GM19193 (cell line): ENCODE results near the gene PTTG2.

Experiments used
- POLR2A ChIP-seq: IDR thresholded peaks from 4 replicates; pipeline ENCODE4 v1.6.1; 2011; ENCODE audit not compliant: insufficient read depth, insufficient read length; ENCODE audit errors: extremely low read depth

Gene PTTG2

DNA sequence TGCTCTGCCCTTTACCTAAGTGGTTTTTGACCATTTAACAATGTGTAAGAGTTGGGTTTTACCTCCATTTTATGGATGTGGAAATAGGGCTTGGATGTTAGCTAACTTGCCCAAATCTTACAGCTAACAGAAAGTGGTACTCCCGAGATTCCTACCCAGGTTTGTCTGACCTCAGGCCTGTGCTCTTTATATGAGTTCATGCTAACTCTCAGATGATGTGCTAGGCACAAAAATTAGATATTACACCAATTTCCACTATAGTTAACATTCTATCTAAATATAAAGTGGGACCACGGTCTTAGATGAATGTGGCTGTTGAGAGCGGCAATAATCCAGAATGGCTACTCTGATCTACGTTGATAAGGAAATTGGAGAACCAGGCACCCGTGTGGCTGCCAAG, at the start of gene PTTG2:
Gene PTTG2 (plus strand): TSS at position 301 of the 400 bp plus-strand sequence. CDS start 37 bp downstream, at position 338.
- TF ChIP-seq POLR2A: no peak

DNA sequence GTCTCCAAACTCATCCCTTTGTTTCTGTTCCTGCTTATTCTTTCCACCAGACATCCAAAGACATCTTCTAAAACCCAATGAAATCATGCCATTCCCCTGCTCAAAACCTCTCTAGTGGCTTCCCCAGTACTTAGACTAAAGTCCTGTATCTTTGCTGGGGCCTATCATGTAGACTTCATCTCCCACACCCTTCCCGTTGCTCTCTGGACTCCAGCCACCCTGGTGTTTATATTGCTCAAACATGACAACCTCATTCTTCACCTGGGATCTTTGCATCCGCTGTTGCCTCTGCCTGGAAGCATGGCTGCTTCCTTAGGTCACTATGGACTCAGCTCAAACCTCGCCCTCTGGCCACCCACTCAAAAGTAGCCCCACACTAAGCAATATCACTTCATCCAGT, 45.7 kb upstream of the PTTG2 start:
- no peak for TF ChIP-seq POLR2A

DNA sequence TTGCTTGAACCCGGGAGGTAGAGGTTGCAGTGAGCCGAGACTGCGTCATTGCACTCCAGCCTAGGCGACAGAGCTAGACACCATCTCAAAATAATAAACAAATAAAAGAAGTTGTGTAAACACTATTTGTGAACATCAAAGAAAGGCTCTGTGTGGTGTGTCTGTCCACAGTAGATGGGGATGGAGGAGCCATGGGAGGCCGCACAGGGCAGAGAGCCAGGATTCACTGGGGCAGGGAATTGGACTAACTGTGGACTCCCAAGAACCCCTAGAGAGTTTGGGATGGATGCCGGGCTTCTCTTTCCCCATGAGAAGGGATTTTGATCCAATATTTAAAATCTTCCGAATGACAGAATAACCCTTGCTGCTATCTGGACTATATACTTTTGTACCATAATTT, 42.8 kb upstream of the PTTG2 start:
- TF ChIP-seq POLR2A: no peak

DNA sequence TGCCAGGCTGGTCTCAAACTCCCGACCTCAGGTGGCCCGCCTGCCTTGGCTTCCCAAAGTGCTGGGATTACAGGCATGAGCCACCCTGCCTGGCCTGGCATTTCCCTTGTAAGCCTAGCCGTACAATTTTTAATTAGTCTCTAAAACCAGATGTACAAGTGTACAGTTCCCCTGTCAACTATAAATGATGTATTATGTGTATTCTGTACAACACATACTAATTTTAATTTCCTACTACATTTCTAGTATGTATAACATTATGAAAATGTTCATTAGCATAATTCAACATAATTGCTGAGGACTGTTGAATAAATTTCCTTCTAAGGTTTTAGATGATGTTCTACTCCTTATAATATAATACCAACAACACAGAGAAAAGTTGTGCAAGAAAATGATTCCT, 41.5 kb upstream of the PTTG2 start:
- TF ChIP-seq POLR2A: no peak

DNA sequence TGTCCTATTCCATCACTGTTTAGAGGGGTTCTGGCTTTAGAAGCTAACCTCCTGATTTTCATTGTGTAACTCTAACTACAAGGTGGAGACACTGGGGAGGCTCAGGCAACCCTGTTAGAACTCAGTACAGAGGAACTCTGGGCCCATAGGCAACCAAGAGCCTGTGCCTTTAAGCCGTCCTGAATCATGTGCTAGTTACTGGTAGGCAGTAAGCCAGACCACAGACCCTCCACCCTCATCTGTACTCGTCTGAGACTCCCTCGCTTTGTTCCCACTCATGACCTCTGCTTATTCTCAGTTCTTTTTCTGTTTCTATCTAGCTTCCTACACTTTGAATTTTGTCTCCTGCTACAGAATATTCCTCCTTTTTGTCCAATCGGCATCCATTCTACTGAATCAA, 37.9 kb upstream of the PTTG2 start:
- TF ChIP-seq POLR2A: no peak

DNA sequence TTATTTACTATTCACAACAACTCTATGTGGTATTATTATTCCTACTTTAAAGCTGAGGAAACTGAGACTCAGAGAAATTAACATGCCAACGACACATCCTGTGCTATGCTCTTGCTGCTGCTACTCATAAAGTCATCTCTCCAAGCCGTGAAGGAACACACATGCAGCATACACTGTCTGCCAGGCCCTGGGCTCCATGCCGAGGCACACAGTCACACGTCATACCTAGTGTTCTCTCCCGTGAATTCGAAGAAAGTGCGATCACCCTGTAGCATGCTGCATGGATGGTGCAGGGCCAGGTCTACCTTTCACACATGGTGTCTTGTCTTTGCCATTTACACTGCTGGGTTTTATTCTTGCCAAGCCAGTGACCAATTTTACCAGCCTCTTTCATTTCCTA, 35.3 kb upstream of the PTTG2 start:
- no peak for TF ChIP-seq POLR2A

DNA sequence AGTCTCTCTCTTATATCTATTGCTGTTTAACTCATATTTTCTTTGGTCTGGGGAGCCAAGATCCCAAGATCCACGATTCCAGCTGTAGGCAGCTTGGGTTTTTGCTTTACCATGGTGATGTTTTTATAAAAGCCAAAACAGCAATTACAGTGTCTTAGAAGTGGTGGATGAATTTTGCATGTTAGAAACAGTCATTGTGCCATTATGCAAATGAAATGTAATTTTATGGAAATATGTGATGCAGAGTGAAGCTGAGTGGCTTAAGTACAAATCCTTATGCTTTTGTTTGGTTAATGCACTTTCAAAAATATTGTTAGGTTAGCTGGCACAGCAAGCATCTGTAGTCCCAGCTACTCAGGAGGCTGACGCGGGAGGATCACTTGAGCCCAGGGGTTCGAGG, 32.8 kb upstream of the PTTG2 start:
- TF ChIP-seq POLR2A: no peak

DNA sequence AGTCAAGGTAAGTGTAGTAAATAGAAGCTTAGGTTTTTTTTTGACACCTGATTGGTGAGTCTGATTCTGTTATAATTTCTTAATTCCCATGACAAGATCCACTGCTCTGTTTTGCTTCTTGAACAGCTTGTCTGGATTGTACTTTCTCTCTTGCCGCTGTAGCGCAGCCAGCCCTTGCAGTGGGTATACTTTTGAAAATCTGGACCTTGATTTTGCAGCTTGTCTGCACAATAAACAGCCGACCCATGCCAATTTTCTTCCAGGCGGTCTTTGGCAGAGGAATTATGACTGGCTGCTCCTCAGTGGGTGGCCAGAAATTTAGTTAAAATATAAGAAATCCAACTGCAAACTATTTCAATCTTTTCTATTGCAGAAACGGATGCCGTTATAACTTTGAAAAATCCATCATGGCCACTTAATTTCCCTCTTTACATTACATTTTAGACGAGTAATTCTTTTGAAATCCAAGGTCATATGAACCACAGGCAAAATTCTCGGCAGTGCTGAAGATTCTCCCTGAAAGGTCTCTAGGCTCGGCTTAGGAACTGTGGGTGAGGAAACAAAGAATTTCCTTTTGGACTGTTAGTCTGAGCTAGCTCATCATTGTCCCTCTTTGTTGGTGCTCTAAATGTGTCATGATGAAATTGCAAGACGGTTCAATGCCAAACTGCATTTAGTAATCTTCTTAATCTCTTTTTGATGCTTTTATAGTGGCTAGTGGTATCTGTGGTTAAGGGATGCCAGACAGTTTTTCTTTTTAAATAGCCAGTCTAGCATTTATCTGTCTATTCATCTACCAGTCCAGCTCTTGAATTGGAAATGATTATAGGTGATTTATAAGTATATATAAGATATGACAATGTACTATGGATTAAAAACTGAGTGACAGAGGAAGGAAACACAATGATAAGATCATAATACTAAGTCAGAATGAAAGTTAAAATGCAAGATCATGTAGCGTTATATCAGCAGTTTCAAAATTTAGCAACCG, 31.5 kb upstream of the PTTG2 start:
- no peak for TF ChIP-seq POLR2A

DNA sequence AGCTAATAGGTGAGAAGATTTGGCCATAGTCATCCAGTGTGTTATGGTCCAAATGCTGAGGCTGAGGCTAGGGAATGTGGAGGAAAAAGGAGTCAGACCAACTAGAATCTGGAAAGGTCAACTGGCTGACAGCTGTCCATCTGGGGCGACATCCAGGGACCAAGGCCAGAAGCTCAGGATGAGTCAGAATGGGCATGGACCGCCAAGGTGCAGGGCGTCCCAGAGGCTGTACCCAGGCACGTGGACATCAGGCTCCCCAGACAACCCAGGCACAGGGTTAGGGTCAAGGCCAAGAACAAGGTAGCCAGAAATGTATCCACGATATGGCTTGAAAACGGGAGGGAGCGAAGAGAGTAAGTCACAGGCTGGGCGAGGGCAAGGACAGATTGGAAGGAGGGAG, 26.1 kb upstream of the PTTG2 start:
- no peak for TF ChIP-seq POLR2A

DNA sequence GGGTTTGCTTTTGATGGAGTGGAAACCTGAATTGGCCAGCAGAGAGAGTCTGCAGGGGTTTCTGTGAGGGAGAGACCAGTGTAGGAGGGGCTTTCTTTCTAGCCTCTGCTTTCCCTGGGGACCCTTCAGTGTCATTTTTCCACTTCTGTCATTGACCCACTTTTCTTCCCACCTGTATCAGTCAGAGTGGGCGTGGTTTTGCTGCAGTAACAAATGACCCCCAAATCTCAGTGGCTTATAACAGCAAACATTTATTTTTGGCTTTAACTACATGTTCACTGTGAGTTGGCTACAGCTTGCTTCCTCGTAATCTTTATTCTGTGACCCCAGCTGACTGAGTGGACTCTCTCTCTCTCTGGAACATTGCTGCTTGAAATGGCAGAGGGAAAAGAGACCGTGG, 25.6 kb upstream of the PTTG2 start:
- no peak for TF ChIP-seq POLR2A

DNA sequence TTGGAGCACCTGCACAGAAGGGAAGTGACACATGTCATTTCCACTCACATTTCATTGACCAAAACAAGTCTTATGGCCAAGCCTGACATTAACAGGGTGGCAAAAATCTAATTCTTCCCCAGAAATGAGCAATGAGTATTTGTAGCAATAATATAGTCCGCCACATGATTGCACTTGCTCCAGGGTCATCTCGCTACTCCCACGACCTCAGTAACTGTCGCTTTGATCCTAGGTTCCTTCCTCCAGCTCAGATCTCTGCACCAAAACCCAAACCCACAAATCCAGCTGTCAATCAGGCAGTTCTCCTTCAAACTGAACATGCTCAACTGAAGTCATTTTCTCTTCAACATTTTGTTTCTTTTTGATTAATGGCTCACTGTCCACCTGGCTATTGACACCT, 25.2 kb upstream of the PTTG2 start:
- TF ChIP-seq POLR2A: no peak

DNA sequence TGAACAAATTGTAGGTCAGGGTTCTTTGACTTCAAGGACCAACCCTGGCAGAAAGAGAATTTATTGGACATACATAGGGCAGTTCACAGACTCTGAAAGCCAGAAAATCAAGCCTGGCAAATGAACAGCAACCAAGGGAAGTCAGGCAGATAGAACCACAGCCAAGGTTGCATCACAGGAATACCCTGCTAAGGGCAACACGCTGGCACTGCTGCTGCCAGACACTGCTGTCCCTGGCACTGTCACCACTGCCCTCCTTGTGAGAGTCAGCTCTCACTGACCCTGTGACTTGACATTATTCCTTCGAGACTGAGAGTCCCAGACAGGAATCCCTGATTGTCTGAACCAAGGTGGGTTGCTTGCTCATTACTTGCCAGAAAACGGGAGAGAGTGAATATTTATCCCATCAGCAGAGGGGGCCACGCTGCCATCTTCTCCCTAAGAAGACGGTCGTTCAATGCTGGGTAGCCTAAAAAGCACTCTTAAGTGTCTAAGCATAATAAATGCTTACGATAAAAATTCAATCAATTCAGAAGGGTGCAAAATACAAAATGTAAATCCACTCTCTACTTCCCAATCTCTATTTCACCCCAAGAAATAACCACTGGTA, 23.2 kb upstream of the PTTG2 start:
- no peak for TF ChIP-seq POLR2A

DNA sequence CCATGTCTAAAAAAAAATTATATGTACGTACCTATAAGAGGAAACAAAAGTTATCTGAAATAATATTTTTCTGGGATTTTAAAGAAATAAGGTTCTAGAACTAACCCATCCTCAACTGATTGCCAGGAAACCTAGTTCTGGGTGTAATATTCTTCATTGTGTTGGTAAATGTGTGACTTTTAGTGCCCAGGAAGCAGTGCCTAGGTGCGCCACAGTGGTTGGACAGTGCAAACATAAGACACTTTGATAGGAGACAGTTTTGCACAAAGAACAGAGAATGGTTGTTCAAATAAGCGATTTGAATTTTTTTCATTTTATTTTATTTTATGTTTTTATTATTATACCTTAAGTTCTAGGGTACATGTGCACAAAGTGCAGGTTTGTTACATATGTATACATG, 22.0 kb upstream of the PTTG2 start:
- TF ChIP-seq POLR2A: no peak

DNA sequence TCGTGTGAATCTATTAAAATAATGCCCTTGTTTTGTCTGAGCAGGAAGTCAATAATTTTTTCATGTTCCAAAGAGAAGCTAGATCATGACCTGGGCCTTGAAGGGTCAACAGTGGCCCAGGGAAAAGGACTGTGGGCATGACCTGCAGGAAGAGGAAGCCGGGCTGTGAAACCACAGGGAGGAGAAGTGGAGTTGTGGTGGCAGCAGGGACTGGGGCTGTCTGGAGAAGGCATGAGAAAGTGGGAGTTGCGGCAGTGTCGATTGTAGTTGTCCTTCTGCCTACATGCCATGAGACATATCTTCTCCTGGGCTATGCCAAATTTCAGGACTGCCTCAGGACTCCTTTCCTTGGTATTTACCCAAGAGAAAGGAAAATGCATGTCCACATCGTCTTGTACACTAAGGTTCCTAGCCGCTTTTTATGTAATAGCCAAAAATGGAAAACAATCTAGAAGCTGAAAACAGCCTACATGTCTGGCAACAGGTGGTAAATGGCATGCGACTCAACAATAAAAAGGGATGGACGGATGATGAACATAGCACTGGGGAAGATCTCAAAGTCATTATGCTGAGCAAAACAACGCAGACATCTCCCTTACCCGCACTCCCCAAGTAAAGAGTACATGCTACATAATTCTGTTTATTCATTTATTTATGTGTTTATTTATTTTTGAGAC, 13.6 kb upstream of the PTTG2 start:
- no peak for TF ChIP-seq POLR2A

DNA sequence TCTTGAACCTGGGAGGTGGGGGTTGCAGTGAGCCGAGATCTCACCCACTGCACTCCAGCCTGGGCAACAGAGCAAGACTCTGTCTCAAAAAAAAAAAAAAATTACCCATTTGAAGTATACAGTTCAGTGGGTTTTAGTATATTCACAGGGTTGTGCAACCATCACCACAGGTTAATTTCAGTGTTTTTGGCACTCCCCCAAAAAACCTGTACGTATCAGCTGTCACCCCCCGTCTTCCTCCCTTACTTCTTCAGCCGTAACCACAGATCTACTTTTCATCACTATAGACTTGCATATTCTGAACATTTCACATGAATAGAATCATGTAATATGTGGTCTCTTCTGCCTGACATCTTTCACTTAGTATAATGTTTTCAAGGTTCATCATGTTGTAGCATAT, 11.7 kb upstream of the PTTG2 start:
- TF ChIP-seq POLR2A: no peak
